Esophagus muscularis mucosa (tissue), 4 donors: ENCODE data around the gene ATP5MG. TPM values are rescaled to one million over a fixed set of nuclear protein-coding genes. Genes with fewer than 3 reads are reported as not detected.

Experiments
- DNase-seq: peaks from one replicate; pipeline ENCODE4 v3.0.0-alpha.2; 2017; ENCODE audit errors: extremely low spot score
- H3K27ac ChIP-seq, 4 donors: fragments of 200-600 bp; sonication (generic); replicated peaks in 1 of 4; 1 replicate in 3 of 4; 2 replicates in 1 of 4; pipeline ENCODE4 v1.5.1; 2016 to 2019; ENCODE audit warnings: mild to moderate bottlenecking in 1 of 4
- H3K27me3 ChIP-seq, 4 donors: fragments of 200-600 bp; sonication (generic); one replicate each; pipeline versions ENCODE4 v1.5.1 to v1.6.0; 2016 to 2019
- H3K36me3 ChIP-seq, 4 donors: fragments of 200-600 bp; sonication (generic); one replicate each; pipeline ENCODE4 v1.5.1; 2016 to 2019
- H3K4me1 ChIP-seq, 4 donors: fragments of 200-600 bp; sonication (generic); one replicate each; pipeline ENCODE4 v1.5.1; 2016 to 2019
- H3K4me3 ChIP-seq, 4 donors: fragments of 200-600 bp; sonication (generic); 1 replicate in 2 of 4; 2 replicates in 2 of 4; pipeline ENCODE4 v1.5.1; 2016 to 2019; ENCODE audit warnings: mild to moderate bottlenecking in 4 of 4, moderate library complexity in 1 of 4
- H3K9me3 ChIP-seq, 4 donors: fragments of 200-600 bp; sonication (generic); 1 replicate in 3 of 4; 2 replicates in 1 of 4; pipeline ENCODE4 v1.5.1; 2016 to 2019
- EP300 ChIP-seq: sonication (generic); formaldehyde crosslinking; IDR thresholded peaks from one replicate; pipeline ENCODE4 v1.6.1; 2017; ENCODE audit warnings: antibody characterized with exemption
- POLR2A ChIP-seq: fragments of 450-650 bp; IDR thresholded peaks from one replicate; pipeline ENCODE4 v1.6.1; 2017; ENCODE audit warnings: antibody characterized with exemption, moderate library complexity, mild to moderate bottlenecking, low read depth
- POLR2AphosphoS5 ChIP-seq, 2 donors: sonication (generic); formaldehyde crosslinking; IDR thresholded peaks; one replicate each; pipeline ENCODE4 v1.6.1; 2017; ENCODE audit warnings: antibody characterized with exemption in 2 of 2
- WGBS: methylation state at CpG from one replicate; pipeline ENCODE4 v1.1.5; 2018; 5-methylcytosine and 5-hydroxymethylcytosine counted together
- intact Hi-C: fragments of 100-400 bp; cut with DNase I; formaldehyde crosslinking; loops from one replicate; pipeline ENCODE4 v1.15.1; 2023
- total RNA-seq, 4 donors: library from RNA; depleted of rRNA; stranded (reverse); fragments of >200 nt; gene quantifications; one replicate each; pipeline versions ENCODE4 v1.1.0 to v1.2.1, GENCODE V29; 2016
- TF ChIP-seq, protein P1 (sequence below), 3 experiments: fragments of 200-600 bp in 2 of 3; fragments of 450-650 bp in 1 of 3; sonication (generic) in 2 of 3; IDR thresholded peaks; one replicate each; pipeline ENCODE4 v1.5.1; 2017 to 2019; ENCODE audit warnings: antibody characterized with exemption in 3 of 3, mild to moderate bottlenecking in 2 of 3, moderate library complexity in 1 of 3

Gene ATP5MG, protein sequence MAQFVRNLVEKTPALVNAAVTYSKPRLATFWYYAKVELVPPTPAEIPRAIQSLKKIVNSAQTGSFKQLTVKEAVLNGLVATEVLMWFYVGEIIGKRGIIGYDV
- 10 to 100 TPM; 61.0 to 91.1 (median 69.1) TPM for total RNA-seq

DNA sequence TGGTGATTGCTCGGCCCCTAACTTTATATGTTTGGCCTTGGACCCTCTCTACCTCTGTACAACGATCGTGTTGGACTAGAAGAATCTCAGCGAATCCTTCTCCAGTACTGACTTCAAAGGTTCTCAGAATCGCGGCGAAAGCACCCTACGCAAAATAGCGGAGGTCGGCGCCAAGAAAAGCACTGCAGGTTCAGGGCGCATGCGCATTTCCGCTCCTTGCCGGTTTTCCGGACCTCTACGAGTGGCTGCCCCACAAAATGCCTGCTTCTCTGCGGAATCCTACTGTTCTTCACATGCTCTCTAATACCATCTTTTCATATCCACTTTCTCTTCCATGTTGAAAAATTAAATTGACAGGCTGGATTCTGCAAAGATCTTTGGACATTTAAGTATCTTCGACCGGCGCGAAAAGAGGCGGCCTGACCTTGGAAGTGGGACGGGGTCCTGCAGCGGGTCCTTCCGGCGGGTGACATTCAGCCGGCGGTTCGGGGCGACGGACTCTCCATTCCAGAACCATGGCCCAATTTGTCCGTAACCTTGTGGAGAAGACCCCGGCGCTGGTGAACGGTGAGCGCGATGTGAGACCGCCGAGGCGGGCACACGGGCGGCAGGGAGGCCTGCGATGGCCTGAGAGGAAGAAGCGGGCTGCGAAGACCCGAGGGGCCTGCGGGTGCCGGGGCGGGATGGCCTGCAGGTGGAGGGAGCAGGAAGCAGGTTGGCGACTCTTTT is at the start of gene ATP5MG:
ATP5MG (plus strand) TSS at position 456 of the 729 bp plus-strand sequence; CDS start at position 516, 60 bp downstream.
- peak within 1 kb of the TSS; percentile 80 to 89 (median 86) for H3K27ac ChIP-seq
- TF ChIP-seq POLR2AphosphoS5 (IDR thresholded peaks at IDR 0.05), result peak; percentile 60 to 81
- peak; percentile 76 for TF ChIP-seq POLR2A
- TF ChIP-seq, protein P1, sequence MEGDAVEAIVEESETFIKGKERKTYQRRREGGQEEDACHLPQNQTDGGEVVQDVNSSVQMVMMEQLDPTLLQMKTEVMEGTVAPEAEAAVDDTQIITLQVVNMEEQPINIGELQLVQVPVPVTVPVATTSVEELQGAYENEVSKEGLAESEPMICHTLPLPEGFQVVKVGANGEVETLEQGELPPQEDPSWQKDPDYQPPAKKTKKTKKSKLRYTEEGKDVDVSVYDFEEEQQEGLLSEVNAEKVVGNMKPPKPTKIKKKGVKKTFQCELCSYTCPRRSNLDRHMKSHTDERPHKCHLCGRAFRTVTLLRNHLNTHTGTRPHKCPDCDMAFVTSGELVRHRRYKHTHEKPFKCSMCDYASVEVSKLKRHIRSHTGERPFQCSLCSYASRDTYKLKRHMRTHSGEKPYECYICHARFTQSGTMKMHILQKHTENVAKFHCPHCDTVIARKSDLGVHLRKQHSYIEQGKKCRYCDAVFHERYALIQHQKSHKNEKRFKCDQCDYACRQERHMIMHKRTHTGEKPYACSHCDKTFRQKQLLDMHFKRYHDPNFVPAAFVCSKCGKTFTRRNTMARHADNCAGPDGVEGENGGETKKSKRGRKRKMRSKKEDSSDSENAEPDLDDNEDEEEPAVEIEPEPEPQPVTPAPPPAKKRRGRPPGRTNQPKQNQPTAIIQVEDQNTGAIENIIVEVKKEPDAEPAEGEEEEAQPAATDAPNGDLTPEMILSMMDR (IDR thresholded peaks at IDR 0.05), result peak in 1 of 3 experiments; percentile 19
- TF ChIP-seq EP300, result no peak
- WGBS, result under 1% methylated on average over 44 of the region's 51 CpGs
- H3K4me1 ChIP-seq, result peaks cover 38 to 49% (median 48%) of the 10 kb centered on the region in 4 donors
- peak; percentile 94 for DNase-seq
- H3K36me3 ChIP-seq, result peaks cover 6 to 38% (median 17%) of the 10 kb centered on the region in 4 donors
- no peaks in the 10 kb centered on the region for H3K27me3 ChIP-seq
- no peaks in the 10 kb centered on the region for H3K9me3 ChIP-seq
- peak within 1 kb of the TSS; percentile 72 to 95 (median 86) for H3K4me3 ChIP-seq
- intact Hi-C loops, result loop anchor here (2.0 to 5.0 kb wide), 2 partner anchors 36 to 87 kb away; partner anchors contain the start of gene KMT2A

DNA sequence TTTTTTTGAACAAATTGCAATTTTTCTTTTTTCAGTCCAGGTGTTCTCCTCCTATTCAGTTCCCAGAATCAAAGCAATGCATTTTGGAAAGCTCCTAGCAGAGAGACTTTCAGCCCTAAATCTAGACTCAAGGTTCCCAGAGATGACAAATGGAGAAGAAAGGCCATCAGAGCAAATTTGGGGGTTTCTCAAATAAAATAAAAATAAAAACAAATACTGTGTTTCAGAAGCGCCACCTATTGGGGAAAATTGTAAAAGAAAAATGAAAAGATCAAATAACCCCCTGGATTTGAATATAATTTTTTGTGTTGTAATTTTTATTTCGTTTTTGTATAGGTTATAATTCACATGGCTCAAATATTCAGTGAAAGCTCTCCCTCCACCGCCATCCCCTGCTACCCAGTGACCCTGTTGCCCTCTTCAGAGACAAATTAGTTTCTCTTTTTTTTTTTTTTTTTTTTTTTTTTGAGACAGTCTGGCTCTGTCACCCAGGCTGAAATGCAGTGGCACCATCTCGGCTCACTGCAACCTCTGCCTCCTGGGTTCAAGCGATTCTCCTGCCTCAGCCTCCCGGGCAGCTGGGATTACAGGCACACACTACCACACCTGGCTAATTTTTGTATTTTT is 48.2 kb upstream of the ATP5MG start:
- Histone ChIP-seq H3K27me3 (peaks cover 0 to 29% (median 0%) of the 10 kb centered on the region in 4 donors), H3K36me3 (no peaks in the 10 kb centered on the region), H3K27ac (no peak overlapping the region), H3K9me3 (no peaks in the 10 kb centered on the region), H3K4me3 (no peak overlapping the region), H3K4me1 (no peaks in the 10 kb centered on the region)
- WGBS, result 16% methylated on average over 6 of the region's 6 CpGs
- intact Hi-C loops, result loop anchor here (2.0 kb wide), 2 partner anchors 154 to 208 kb away; no protein-coding TSS in a partner anchor
- TF ChIP-seq POLR2A, result no peak
- TF ChIP-seq, protein P1 (IDR thresholded peaks at IDR 0.05), result peak; percentile 45 to 57 (median 50)
- DNase-seq, result no peak

DNA sequence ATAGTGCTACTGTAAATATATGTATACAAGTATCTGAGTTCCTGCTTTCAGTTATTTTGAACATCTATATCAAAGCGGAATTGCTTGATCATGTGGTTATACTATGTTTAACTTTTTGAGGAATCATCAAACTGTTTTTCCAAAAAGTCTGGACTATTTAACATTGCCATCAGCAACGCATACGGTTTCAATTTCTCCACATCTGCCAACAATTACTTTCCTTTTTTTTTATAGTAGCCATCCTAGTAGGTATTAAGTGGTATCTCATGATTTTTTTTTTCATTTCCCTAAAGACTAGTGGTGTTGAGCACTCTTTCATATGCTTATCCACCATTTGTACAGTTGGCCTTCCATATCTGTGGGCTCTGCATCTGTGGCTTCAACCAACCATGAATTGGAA is 43.3 kb upstream of the ATP5MG start:
- WGBS, result 50% methylated on average over 3 of the region's 3 CpGs
- H3K27me3 ChIP-seq, result no peaks in the 10 kb centered on the region
- intact Hi-C loops, result no loop called here
- no peak for TF ChIP-seq POLR2AphosphoS5 (IDR thresholded peaks at IDR 0.05)
- TF ChIP-seq POLR2A, result no peak
- TF ChIP-seq, protein P1 (IDR thresholded peaks at IDR 0.05), result no peak
- TF ChIP-seq EP300, result no peak
- no peak overlapping the region for H3K27ac ChIP-seq
- H3K36me3 ChIP-seq, result no peaks in the 10 kb centered on the region
- H3K9me3 ChIP-seq, result no peaks in the 10 kb centered on the region
- H3K4me3 ChIP-seq, result no peak overlapping the region
- DNase-seq, result no peak
- H3K4me1 ChIP-seq, result peaks cover 16 to 32% (median 29%) of the 10 kb centered on the region in 4 donors

DNA sequence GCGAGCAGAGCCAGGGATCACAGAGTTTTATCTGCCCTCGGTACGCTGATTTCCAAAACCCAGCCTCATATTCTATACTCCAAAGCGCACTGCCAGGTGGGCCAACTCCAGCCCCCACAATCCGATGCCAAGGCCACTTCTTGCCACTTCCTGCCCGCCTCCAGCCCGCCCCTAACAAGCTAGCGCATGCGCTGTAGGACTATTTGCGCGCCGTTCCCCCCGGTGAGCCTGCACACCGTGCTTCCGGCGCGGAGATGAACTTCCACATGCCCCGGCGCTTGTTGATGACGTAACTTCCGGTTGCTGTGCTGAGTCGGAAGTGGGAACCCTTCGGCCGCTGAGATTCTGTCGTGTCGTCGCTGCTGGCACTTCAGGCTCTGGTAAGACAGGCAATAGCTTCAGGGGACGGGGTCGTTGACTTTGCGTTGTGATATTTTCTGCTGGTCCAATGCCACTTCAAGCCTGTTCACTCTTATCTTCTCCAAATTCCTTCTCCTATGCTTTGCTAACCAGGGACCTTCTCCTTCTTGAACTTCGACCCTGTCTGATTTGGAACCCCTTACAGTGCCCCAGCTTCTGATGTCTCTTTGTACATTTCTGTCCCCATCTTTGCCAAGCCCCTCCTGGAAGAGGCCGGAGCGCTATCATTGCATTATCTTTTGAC is 42.0 kb upstream of the ATP5MG start, which contains the start of gene UBE4A:
UBE4A (plus strand) TSS at position 306 of the 664 bp plus-strand sequence. CDS start 5,481 bp downstream, outside the sequence.
- Histone ChIP-seq H3K27ac (peak within 1 kb of the TSS; percentile 64 to 71 (median 66)), H3K4me3 (peak within 1 kb of the TSS; percentile 62 to 81 (median 70)), H3K4me1 (peaks cover 16 to 32% (median 29%) of the 10 kb centered on the region in 4 donors), H3K36me3 (peaks cover 0 to 2% (median 0%) of the 10 kb centered on the region in 4 donors), H3K9me3 (no peaks in the 10 kb centered on the region), H3K27me3 (no peaks in the 10 kb centered on the region)
- 9% methylated on average over 21 of the region's 33 CpGs for WGBS
- intact Hi-C loops, result no loop called here
- DNase-seq, result peak; percentile 98
- TF ChIP-seq POLR2AphosphoS5 (IDR thresholded peaks at IDR 0.05) (peak; percentile 85 to 92), EP300 (no peak), POLR2A (peak; percentile 16)
- TF ChIP-seq, protein P1 (IDR thresholded peaks at IDR 0.05), result no peak
